Rectal smooth muscle tissue (tissue), 1 donor: ENCODE data around the gene IL1RL1.

ENCODE experiments used
- H3K27ac ChIP-seq: one replicate; pipeline ENCODE4 v1.7.0; 2013; ENCODE audit warnings: low read depth, low read length, inconsistent platforms
- H3K27me3 ChIP-seq: one replicate; pipeline ENCODE4 v1.7.0; 2013; ENCODE audit warnings: low read length; ENCODE audit not compliant: control insufficient read depth, insufficient read depth
- H3K36me3 ChIP-seq: one replicate; pipeline ENCODE4 v1.7.0; 2013; ENCODE audit warnings: low read length; ENCODE audit not compliant: control insufficient read depth, insufficient read depth
- H3K4me1 ChIP-seq: one replicate; pipeline ENCODE4 v1.7.0; 2013; ENCODE audit warnings: low read length; ENCODE audit not compliant: control insufficient read depth, insufficient read depth
- H3K4me3 ChIP-seq: one replicate; pipeline ENCODE4 v1.7.0; 2013; ENCODE audit warnings: low read length
- H3K9ac ChIP-seq: one replicate; pipeline ENCODE4 v1.7.0; 2013; ENCODE audit warnings: low read length

The IL1RL1 gene

GRCh38 chr2:102310964-102311640 lies at the start of gene IL1RL1:
TSS of gene IL1RL1 (plus strand) at chr2:102311563. CDS start at chr2:102338265, 26,702 bp downstream.
- Histone ChIP-seq H3K4me1 (no peaks in the 10 kb centered on the region), H3K27me3 (no peaks in the 10 kb centered on the region), H3K27ac (no peak within 1 kb of the TSS), H3K36me3 (no peaks in the 10 kb centered on the region), H3K9ac (no peak within 1 kb of the TSS), H3K4me3 (no peak within 1 kb of the TSS)

DNA sequence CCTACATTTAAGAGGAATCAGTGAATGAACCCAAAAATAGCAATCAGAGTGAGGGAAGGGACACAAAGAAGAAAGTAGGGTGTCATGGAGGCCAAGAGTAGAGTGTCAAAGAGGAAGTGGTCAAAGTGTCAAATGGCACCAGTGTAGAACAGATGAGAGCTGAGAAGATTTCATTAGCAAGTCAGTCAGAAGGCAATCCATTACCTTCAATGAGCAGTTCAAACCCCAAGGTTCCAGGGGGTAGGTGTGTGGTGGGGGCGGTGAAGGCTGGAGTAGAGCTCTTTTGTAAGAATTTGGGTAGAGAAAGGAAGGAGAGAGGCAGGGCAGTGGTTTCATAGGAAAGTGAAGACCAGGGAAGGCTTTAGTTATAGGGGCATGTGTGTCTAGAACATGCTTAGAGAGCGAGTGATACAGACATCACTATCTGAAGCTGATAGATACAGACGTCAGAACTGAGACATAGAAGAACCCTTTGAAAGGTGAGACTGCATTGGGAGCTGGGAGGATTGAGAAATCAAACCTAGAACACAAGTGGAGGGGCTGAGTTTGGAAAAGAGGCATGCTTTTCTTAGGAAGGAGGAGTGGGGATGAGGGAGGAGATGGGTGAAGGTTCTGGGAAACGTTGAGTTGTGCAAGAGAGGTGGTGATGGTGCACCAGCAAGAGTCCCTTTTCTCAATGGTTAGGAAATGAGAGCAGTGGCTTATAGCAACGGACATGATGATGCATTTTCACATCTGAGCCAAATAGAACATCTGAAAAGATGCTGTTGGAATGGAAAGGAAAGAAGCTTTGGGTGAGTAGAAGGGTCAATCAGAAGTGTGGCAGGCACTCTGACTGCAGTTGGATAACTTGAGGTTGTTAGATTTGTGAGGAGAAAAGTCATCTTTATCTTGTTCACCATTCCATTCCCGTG lies 48.9 kb upstream of the IL1RL1 start:
- H3K36me3 ChIP-seq: no peaks in the 10 kb centered on the region
- H3K27me3 ChIP-seq: no peaks in the 10 kb centered on the region
- H3K4me1 ChIP-seq: no peaks in the 10 kb centered on the region
- no peak overlapping the region for H3K4me3 ChIP-seq
- H3K27ac ChIP-seq: no peak overlapping the region
- H3K9ac ChIP-seq: no peak overlapping the region

DNA sequence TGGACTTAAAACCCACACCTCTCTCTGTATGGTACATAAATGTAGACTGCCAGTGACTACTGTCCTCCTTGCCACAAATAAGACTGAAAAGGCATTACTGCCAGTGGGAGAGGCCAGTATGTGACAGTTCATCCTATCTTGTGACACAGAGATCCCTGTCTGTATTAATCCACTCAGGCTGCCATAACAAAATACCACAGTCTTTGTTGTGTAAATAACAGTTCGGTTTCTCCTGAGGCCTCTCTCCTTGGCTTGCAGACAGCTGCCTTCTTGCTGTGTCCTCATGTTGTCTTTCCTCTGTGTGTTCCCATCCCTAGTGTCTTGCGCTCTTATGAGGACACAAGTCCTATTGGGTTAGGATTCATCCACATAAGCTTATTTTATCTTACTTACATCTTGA lies 46.4 kb upstream of the IL1RL1 start:
- H3K27ac ChIP-seq: no peak overlapping the region
- H3K4me1 ChIP-seq: no peaks in the 10 kb centered on the region
- H3K36me3 ChIP-seq: no peaks in the 10 kb centered on the region
- no peaks in the 10 kb centered on the region for H3K27me3 ChIP-seq
- no peak overlapping the region for H3K9ac ChIP-seq
- no peak overlapping the region for H3K4me3 ChIP-seq

DNA sequence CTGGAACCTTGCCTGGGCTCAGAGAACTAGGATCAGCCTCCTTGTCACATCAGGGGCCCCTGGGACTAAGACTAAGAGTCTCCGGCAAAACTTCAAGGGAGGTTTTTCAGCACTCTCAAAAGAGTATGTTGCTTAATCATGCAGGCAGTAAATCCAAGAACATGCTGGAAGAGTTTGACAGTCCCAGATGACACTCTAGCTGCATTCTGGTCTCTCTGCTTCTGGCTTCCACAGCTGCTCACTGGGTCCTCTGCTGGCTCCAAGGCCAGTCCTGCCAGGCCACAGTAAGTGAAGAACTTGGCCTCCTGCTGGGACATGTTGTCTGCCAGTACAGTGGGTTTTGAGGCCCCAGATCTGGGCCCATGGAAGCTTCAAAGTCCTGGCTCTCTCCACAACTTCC lies 45.2 kb upstream of the IL1RL1 start:
- Histone ChIP-seq H3K36me3 (no peaks in the 10 kb centered on the region), H3K4me1 (no peaks in the 10 kb centered on the region), H3K4me3 (no peak overlapping the region), H3K27ac (no peak overlapping the region), H3K9ac (no peak overlapping the region), H3K27me3 (no peaks in the 10 kb centered on the region)

DNA sequence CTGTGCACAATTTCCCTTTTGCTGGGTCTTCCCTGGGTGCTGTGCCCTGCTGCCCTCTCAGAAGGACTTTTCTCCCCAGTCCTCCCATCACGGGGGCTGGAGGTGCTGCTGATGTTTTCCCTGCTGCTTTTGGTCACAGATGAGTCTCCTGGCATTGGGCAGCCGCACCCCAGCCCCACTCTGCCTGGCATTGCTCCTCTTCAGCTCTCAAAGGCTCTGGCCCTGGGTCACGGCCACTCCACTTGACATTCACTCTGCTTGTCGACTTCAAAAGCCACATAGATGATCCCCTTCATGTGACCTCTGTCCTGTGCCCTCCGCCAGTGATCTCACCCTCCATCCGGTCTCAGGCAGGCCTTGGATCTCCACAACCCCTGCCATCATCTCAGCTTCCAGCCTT lies 43.6 kb upstream of the IL1RL1 start:
- H3K9ac ChIP-seq: no peak overlapping the region
- H3K36me3 ChIP-seq: no peaks in the 10 kb centered on the region
- H3K27ac ChIP-seq: no peak overlapping the region
- no peaks in the 10 kb centered on the region for H3K27me3 ChIP-seq
- H3K4me3 ChIP-seq: no peak overlapping the region
- H3K4me1 ChIP-seq: no peaks in the 10 kb centered on the region

DNA sequence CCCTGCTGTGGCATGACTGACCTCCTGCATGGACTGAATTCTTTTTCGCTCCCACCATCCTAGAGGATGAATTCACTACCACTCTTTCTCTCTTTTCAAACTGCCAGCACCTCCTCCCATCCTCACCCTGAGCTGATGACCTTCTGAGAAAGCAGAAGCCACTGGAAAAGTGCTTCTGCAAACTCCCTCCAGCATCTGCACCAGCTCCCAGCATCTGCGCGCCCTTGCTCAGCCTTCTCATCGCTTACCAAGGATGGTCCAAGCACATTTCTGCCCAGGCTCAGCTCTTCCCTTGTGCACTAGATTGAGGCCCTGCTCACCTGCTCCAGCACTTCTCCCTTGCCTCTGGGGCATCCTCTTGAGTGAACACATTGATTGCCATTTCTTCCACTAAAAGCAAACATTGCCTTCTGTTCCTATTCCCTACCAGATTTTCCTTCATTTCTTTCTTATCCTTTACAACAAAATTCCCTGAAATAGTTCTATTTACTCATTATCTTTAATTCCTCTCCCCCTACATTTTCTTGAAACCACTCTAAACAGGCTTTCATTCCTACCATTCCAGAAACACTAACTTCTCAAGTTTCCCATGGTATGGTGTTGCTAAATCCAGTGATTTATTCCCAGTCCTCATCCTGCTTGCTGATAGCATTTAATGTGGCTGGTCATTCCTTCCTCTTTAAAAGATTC lies 42.7 kb upstream of the IL1RL1 start:
- no peaks in the 10 kb centered on the region for H3K4me1 ChIP-seq
- H3K27ac ChIP-seq: no peak overlapping the region
- H3K9ac ChIP-seq: no peak overlapping the region
- H3K4me3 ChIP-seq: no peak overlapping the region
- no peaks in the 10 kb centered on the region for H3K36me3 ChIP-seq
- H3K27me3 ChIP-seq: no peaks in the 10 kb centered on the region

DNA sequence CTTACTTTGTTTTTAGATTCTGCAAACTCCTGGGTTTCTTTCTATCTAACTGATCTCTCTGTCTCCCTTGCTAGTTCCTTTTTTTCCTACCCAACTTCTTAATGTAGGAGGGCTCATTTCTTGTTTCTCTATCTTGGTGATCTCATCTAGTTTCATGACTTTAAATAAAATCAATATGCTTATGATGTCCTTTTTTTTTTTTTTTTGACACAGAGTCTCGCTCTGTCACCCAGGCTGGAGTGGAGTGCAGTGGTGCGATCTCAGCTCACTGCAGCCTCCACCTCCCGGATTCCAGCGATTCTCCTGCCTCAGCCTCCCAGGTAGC lies 42.2 kb upstream of the IL1RL1 start:
- no peak overlapping the region for H3K27ac ChIP-seq

DNA sequence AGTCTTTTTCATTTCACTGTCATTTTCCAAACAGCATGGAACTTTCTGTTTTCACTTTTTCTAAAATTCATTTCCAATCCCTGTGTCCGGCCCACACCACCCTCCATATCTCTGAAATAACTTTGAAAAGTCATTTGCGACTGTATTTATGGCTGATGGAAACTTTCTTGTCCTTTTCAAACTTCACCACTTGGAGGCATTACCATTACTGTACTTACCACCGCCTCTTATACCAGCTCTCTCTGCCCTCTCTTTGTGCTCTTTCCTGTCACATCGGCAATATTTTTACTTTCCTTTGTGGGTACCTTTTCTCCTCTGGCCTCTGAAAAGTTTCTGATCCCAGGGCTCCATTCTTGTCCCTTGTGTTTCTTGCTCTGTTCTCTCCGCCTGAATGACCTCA lies 39.5 kb upstream of the IL1RL1 start:
- no peaks in the 10 kb centered on the region for H3K4me1 ChIP-seq
- H3K27me3 ChIP-seq: no peaks in the 10 kb centered on the region
- H3K4me3 ChIP-seq: no peak overlapping the region
- no peak overlapping the region for H3K9ac ChIP-seq
- no peak overlapping the region for H3K27ac ChIP-seq
- no peaks in the 10 kb centered on the region for H3K36me3 ChIP-seq

More for the DNA sequence above, 42.2 kb upstream of the IL1RL1 start:
- Histone ChIP-seq H3K4me3 (no peak overlapping the region), H3K36me3 (no peaks in the 10 kb centered on the region), H3K4me1 (no peaks in the 10 kb centered on the region), H3K27me3 (no peaks in the 10 kb centered on the region), H3K9ac (no peak overlapping the region)

GRCh38 chr2:102273619-102274211 lies 37.6 kb upstream of the IL1RL1 start:
- H3K27ac ChIP-seq: no peak overlapping the region

DNA sequence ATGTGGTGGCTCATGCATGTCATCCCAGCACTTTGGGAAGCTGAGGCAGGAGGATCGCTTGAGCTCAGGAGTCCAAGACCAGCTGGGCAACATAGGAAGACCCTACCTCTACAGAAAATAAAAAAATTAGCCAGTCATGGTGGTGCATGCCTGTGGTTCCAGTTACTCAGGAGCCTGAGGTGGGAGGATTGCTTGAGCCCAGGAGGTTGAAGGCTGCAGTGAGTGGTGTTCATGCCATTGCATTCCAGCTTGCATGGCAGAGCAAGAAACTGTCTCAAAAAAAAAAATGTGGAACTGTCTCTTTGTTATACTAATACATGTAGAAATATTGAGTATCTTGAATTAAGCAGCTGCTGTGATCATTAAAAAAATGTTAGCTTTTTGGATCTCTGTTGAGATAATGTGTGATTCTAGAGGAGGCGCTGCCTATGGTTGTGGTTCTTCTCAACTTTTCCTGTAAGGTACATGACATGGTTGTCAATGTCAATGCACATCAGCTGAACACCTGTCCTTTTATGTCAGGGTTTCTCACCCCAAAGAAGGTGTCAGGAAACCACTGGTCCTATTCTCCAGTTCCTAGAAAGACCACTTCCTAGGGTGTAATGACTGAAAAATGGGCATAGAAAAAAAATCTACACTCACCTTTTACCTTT lies 34.7 kb upstream of the IL1RL1 start:
- H3K4me1 ChIP-seq: no peaks in the 10 kb centered on the region
- no peaks in the 10 kb centered on the region for H3K36me3 ChIP-seq
- H3K27ac ChIP-seq: no peak overlapping the region
- H3K9ac ChIP-seq: no peak overlapping the region
- no peaks in the 10 kb centered on the region for H3K27me3 ChIP-seq
- no peak overlapping the region for H3K4me3 ChIP-seq

More at GRCh38 chr2:102273619-102274211, 37.6 kb upstream of the IL1RL1 start:
- Histone ChIP-seq H3K4me1 (no peaks in the 10 kb centered on the region), H3K27me3 (no peaks in the 10 kb centered on the region), H3K4me3 (no peak overlapping the region), H3K9ac (no peak overlapping the region), H3K36me3 (no peaks in the 10 kb centered on the region)

- no peak overlapping the region for H3K9ac ChIP-seq
- H3K27ac ChIP-seq: no peak overlapping the region
- H3K4me3 ChIP-seq: no peak overlapping the region
- H3K4me1 ChIP-seq: no peaks in the 10 kb centered on the region
- no peaks in the 10 kb centered on the region for H3K27me3 ChIP-seq
- no peaks in the 10 kb centered on the region for H3K36me3 ChIP-seq
Observed at GRCh38 chr2:102277202-102277700, 34.1 kb upstream of the IL1RL1 start.
